A673 (cell line): ENCODE measurements around the gene DAPK1.

ENCODE experiments used
- CTCF ChIP-seq: fragments of 300-800, 200-600 bp; sonication (generic); conservative IDR thresholded peaks from 2 replicates; pipeline ENCODE4 v1.5.1; 2017; ENCODE audit warnings: low read depth, mild to moderate bottlenecking, antibody characterized with exemption, low read length, moderate library complexity, mixed read lengths
- EZH2 ChIP-seq: fragments of 200-600 bp; sonication (generic); IDR thresholded peaks from 2 replicates; pipeline ENCODE4 v1.6.1; 2017; ENCODE audit warnings: borderline replicate concordance, low read depth, mild to moderate bottlenecking, mixed read lengths, antibody characterized with exemption, low read length; ENCODE audit not compliant: poor library complexity, severe bottlenecking

DNA sequence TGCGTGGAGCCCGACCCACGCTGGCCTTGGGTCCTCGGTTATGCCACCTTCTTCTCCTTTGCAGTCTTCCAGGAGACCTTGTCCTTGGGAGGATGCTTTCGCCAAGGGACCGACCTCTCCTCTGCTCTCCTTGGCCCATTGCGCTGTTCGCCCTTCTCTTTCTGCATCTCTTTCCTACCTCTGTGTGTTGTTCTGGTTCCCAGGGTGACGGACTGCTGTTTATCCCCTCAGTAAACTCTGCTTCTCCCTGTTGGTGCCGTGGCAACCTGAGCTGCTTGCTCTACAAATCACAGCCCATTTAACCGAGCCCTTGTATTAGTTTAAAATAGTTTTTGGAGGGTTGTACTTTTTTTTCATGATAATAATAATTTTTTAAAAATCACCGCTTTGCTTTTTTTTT is 97.9 kb downstream of the DAPK1 start:
- TF ChIP-seq EZH2, result no peak
- no peak for TF ChIP-seq CTCF
